GM19035 (cell line): ENCODE results near the gene PCNX2.

Experiments used
- ATAC-seq: cut with Tn5 transposase; IDR thresholded peaks from one replicate; pipeline ENCODE4 v1.9.1; 2021; ENCODE audit not compliant: unreplicated experiment

PCNX2 gene

DNA sequence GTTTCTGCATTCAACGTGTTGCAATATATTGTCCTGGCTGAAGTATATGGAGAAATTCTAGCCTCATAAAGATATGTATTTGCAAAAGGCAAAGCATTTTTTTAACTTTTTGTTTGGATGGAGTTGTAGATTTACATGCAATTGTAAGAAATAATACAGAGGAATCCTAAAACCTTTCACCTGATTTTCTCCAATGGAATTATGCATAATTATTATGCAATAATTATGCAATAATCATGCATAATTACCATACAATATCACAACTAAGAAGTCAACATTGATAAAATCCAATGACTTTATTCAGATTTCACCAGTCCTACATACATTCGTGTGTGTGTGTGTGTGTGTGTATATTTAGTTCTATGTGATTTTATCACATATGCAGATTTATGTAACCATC lies 24.5 kb upstream of the PCNX2 start:
- ATAC-seq = no peak

- no peak for ATAC-seq
These were observed 23.7 kb upstream of the PCNX2 start for GRCh38 chr1:233319272-233319671.

DNA sequence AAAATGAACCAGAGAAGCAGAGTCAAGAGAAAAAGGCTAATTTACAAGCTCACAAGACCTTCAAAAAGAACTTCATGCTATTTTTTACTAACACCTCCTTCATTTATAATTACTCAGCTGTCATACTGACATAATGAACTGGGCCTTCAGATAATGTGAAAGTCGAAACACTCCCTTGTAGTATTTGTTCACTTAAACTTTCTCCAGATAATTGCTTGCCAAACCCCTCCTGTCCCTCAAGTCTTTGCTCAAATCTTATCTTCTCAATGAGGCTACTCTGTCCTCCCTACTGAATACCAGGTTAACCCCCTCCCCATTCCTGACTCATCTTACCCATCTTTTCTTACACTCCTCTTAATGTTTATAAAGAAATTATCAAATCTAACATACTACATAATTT lies 20.9 kb upstream of the PCNX2 start:
- no peak for ATAC-seq

DNA sequence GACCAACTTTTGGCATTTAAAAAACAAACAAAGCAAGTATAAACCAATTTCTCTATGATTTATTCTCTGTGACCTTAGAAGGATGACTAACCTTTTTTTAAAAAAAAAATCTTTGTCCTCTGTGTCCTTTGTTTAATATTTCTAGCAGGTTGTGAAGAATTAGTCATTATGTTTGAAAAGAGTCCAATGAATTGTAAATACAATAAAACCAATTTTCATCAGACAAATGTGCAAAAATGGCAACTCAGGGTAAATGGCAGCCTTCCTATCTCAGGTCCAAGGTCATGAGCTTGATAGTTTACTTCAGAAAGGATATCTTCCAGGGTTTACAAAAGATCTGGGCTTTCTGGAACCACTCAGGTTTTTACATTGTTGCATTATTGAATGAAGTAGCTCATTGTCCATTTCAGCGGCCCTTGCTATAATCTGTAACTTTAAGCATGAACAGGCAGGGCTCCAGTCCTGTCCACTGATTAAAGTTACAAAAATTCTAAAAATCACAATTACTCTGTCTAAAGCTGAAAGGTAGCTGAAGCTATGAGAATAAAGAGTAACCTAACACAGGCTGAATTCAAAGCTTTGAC lies 20.3 kb upstream of the PCNX2 start:
- no peak for ATAC-seq

GRCh38 chr1:233313434-233314155 lies 18.1 kb upstream of the PCNX2 start:
- no peak for ATAC-seq

- ATAC-seq = no peak
These were observed 9.1 kb upstream of the PCNX2 start for GRCh38 chr1:233304489-233305102.

DNA sequence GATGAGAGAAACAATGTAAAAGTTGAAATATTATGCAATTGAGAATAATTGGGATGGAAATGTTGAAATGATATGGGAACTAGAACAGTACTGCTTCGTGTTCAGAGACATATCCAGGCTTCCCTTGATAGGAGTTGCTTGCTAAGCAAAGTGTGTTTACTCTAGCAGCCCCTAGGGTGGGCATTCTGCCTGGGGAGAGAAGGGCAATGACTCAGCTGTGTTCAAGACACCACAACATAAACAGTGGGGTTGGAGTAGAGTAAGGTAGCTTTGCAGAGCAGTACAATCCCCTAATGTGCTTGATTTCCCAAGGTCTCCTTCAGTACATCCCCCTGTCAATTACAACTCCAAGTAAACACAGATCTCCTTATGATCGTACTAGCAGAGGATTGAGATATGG lies 4.8 kb upstream of the PCNX2 start:
- no peak for ATAC-seq

- ATAC-seq = no peak
These were observed 3.9 kb upstream of the PCNX2 start for GRCh38 chr1:233299450-233299849.

GRCh38 chr1:233295975-233296322 lies 424 bp upstream of the PCNX2 start:
- no peak for ATAC-seq

DNA sequence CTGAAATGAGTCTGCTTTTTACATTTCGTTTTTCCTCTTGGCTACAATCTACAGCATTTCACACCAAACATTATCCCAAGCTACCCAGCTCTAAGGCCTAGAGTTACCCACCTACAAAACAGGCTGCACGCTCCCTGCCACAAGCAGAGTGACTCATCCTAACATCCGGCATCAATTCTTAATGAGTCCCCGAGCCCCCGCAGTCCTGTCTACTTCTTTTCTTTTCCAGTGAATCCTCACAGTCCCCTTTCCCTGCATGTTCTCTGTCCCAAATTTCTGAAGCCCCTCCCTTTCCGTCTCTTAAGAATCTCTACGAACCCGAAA lies 650 bp downstream of the PCNX2 start:
- ATAC-seq = peak; percentile 38

DNA sequence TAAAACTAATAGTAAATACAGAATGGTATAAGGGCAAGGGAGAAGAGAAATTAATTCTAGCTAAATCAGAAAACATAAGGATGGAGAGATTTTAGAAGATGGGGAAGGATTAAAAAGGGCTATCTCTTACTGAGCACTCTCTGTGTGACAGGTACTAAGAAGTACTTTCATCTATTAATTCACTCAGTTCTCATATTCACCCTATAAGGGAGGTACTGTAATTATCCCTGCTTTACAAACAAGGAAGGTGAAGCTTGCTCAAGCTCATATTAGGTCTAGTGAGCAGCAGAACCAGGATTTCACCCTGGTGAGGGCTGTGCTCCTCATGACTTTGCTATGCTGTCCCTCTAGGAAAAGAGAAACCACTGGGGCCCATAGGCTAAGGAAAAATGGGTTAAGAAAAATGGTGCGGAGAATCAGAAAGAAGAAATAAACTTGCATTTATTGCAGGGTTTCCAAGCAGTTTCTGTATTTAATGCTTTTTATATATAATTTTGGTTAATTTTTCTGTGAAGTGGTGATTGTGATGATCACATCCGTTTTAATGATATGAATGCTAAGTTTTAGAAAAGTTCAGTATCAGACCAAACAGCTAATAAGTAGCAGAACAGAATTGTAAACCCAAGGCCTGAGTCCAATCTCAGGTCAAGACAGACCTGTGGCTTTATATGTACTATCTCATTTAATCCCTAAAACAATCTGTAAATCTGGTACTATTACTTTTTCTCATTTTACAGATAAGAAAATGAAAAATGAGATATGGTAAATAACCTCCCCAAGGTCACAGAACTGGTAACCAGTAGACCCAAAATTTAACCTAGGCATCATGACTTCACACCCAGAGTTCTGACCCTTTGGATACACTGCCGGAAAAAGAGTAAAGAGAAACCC lies 1.7 kb downstream of the PCNX2 start:
- ATAC-seq = no peak

DNA sequence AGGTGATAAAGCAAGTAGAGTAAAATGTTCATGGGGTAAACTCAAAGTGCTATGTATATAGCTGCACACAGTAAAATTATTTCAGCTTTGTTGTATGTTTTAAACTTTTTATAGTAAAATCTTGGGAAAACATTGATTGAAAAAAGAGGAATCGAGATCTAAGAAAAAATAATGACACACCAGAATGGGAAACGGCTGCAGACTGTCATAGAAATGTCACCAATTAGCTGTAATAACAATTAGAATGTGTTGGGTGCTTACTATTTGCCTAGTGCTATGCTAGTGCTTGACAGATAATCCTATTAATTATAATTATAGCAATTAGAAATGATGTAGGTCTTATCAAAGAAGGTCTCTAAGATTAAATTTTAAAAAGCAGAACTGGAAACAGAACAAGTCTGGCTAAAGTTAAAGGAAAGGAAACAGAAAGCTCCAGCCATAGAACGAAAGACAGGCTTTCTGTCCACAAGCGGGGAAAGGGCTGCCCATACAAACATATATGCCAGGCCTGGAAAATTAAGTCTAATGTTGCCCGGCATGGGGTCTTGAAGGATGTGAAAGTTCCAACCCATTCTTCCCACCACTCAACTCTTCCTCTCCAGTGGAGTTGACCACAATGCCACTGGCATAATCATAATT lies 5.0 kb downstream of the PCNX2 start:
- ATAC-seq = no peak

GRCh38 chr1:233289676-233290075 lies 5.8 kb downstream of the PCNX2 start:
- no peak for ATAC-seq

DNA sequence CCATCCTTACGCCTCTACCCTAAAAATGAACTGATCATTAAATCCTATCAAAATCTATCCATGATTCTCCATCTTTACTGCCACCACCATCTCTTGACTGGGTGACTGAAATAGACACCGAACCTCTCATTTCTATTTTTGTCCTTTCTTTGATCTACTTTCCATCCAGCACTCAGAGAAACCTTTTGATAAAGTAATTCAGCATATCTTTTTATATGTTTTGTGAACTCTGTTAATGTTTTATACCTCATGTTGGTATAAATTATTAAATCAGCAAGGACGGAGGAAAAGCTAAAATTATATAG lies 13.0 kb downstream of the PCNX2 start:
- no peak for ATAC-seq

DNA sequence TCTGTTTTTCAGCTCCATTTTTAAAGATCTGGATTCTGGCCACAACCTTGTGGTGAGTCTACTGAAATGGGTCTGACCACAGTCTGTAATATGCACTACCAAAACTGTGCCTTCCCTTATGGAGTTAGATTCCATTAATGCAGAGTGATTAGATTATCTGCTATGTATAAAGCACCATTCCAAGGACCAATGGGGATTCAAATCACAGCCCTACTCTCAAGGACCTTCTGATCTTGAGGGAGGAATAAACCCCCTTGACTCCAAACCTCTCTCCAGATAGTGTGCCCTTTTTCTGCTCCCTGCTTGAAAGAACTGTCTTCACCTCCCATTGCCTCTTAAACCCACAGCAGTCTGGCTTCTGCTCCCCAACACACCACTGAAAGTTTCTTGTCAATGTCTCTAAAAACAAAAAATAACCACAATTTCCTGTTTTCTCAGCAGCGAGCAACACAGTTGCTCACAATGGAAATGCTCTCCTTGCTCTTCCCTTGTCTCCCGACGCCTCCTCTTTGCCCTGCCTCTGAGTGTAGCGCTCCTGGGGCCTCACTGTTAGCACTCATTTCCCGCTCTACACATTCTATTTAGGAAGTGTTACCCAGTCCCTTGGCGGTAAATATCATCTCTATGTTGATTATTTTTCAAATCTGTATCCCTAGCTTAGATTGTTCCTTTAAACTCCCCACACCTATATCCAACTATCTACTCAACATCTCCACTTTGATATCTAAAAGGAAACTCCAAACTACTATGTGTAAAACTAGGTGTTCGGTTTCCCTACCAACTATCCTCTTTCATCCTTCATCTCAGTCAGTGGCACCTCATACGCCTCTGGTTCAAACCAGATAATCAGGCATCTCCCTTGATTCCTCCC lies 13.6 kb downstream of the PCNX2 start:
- peak; percentile 85 for ATAC-seq

DNA sequence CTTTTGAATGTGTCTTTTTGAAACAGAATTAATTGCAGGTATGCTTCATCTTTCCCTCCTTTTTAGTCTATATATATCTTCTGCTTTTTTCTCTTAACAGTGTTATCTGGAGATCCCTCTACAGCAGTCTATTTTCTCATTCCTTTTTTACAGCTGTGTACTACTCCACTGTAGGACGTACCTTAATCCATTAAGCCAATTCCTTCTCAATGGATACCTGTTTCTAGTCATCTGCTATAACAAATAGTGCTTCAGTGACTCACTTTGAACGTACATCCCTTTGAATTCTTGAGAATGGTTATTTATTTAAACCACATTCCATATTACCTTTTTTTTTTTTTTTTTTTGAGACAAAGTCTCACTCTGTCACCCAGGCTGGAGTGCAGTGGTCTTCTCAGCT lies 15.6 kb downstream of the PCNX2 start:
- ATAC-seq = no peak

DNA sequence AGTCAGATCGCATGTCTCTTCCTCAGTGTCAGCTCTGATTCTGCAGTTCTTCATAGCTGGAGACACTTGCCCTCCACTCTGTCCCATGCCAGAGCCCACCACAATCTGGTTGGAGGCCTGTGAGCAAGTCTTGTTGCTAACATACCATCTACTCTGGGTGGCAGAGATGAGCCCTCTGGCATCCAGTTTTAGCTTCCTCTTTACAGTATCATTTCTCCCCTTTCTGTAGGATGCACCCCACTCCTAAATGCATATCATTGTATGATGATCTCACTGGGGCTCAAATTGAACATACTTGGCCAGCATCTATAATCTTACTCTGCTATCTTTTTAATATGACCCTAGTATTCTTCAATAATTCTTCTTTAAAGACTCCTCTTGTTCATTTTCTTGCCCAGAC lies 16.9 kb downstream of the PCNX2 start:
- ATAC-seq = no peak

- no peak for ATAC-seq
These were observed 17.6 kb downstream of the PCNX2 start for GRCh38 chr1:233277637-233278606.

DNA sequence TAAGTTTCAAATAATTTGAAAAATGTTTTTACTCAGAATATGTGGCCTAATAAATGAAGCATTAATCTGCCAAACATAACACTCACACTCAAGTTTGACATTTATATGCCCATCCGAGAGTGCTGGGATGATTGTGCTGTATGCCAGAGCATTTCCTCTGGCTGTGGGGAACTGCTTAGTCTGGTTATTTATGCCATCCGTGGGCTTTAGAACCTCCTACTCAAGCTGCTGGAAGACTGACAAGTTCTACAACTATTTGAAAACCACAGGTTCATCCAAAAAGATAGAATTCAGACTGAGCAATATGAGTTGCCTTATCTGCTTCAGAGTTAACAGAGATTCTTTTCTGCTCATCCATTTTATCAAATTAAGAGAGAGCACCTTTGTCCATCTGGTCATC lies 25.9 kb downstream of the PCNX2 start:
- ATAC-seq = no peak
